ENCODE measurements around the gene SCYGR2.
"Not testable (repeated sequence)": the region's sequence is repeated elsewhere in the genome, so short reads cannot be mapped to it uniquely, and the experiment has no call there.

The SCYGR2 gene, protein sequence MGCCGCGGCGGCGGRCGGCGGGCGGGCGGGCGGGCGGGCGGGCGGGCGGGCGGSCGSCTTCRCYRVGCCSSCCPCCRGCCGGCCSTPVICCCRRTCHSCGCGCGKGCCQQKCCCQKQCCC

DNA sequence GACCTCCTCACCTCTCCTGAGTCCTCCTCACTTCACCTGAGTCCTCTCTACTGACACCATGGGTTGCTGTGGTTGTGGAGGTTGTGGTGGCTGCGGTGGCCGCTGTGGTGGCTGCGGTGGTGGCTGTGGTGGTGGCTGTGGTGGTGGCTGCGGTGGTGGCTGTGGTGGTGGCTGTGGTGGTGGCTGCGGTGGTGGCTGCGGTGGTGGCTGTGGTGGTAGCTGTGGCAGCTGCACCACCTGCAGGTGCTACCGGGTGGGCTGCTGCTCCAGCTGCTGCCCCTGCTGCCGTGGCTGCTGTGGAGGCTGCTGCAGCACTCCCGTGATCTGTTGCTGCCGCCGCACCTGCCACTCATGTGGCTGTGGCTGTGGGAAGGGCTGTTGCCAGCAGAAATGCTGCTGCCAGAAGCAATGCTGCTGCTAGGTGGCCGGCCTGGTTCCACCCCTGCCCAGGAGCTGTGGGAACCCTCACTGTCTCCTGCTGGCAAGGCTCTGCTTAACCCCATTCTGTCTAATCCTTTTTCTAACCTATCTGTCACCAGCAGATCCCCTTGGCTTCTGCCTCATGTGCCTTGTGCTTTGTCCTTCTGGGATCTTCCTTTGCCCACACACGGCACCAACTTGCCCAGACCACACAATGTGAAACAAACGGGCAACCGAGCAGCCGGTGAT lies at the start of gene SCYGR2:
TSS of gene SCYGR2 (plus strand) at position 59 of the 669 bp plus-strand sequence. CDS start at position 59, 0 bp downstream.
- not testable (repeated sequence) for DNase-seq

DNA sequence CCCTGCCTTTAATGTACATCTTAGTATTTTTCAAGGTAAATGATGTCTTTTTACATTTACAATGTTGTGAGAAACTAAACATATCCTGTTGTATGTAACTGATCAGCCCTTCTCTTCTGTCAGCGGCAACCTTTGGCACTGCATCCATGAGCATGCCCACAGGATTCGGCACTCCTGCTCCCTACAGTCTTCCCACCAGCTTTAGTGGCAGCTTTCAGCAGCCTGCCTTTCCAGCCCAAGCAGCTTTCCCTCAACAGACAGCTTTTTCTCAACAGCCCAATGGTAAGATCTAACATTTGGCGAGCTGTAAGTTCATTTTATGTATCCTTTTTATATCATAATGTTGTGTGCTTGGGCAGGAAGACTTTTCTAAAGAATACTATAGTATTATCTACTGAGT lies 46.9 kb upstream of the SCYGR2 start:
- no peak for DNase-seq

DNA sequence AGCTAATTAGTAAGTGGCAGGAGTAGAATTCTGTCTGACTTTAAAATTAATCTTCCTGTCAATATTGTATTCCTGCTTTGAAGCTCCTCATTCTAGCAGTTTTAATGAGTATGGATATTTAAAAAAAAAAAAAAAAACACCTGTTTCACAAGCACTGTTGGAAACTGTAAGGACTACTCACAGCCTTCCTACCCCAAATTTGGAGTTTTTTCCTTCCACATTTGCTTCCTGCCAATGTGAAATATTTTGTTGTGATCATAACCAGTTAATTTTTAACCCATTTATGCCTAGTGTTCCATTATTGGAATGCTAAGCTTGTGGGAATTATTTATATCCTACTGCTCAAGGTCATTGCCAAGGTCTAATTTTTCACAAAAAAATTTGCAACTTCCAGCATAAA lies 36.1 kb upstream of the SCYGR2 start:
- no peak for DNase-seq

DNA sequence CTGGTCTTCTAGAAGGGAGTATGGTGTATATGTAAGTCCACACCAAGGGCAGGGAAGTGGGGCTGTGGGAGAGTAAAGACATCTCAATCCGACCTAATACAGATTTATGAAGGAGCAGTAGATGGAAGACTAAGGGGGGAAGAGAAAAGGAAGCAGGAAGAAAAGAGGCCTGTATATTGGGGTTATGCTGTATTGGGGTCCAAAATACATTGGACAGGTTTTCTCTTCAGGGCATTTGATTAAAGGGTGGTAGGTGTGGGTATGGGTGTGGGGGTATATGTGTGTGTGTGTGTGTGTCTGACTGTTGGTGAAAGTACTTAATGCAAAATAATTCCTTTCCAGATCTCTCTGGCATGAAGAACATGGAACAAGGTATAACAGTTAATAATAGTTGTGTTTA lies 33.6 kb upstream of the SCYGR2 start:
- no peak for DNase-seq

DNA sequence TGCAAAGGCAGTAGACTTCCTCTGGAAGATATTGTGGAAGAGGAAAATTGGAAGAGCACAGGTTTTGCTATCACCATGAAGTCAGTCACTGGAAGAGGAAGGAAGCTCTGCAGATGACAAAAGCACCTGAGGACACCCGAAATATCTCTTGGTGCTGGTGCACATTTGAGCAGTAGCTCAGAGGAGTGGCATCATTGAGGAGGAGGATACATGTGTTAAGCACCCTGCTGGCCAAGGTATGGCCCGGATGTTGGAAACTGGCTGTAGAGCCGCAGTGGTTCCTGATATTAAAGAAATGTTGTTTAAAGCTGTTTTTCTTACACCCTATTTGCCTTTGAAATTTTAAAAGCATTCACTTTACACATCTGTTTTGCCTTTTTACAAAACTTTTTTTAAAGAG lies 32.7 kb upstream of the SCYGR2 start:
- no peak for DNase-seq

DNA sequence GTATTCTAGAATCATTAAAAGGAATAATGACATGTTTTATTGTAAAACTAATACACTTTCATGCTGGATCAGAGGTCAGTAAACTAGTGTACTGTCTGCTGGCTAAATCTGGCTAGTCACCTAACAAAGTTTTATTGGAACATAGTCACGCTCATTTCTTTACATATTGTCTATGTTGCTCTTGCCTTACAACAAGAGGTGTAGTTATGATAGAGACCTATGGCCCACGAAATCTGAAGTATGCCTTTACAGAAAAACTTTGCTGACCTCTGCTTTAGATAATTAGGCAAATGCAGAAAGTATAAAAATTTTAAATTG lies 29.9 kb upstream of the SCYGR2 start:
- no peak for DNase-seq

DNA sequence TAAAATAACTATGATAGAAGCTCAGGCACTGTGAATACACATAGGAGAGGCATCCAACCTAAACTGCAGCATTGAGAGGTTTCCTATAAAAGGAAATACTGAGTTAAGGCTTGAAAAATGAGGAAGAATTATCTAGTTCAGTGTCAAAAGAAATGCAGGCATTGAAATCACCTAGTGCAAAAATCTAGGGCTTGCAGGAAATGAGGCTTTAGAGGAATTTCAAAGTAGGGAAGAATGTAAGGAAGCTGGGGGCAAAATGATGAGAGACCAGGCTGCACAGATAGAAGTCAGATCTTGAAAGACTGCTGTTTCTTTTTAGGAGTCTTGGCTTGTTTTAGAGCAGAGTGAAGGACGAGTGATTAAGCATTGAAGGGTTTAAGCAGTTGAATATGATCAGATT lies 28.1 kb upstream of the SCYGR2 start:
- DNase-seq, result no peak

DNA sequence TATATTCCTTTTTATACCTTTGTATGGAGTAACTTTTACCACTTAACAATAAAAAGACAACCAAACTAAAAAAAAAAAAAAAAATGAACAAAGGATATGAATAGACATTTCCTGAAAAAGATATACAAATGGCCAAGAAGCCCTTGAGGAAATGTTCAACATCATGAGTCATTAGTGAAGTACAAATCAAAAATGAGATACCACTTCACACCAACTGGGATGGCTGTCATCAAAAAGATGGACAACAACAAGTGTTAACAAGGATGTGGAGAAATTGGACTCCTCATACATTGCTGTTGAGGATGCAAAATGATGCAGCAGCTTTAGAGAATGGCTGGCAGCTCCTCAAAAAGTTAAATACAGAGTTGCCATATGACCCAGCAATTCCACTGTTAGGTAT lies 22.6 kb upstream of the SCYGR2 start:
- no peak for DNase-seq

DNA sequence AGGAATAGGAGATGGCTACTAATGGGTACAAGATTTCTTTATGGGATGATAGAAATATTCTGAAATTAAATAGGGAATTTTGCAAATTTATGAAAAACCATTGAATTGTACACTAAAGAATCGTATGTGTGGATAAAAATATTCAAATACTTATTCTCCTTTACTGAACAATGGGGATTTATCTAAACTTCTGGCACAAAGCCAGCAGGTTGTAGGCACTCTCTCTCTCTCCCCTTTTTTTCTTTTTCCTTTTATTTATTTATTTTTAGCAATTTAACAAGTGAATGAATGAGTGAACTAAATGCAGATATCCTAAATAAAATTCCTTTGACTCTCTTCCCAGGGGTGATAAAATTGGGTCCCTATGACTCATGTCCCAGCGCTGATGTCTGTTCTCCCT lies 21.9 kb upstream of the SCYGR2 start:
- DNase-seq, result no peak

DNA sequence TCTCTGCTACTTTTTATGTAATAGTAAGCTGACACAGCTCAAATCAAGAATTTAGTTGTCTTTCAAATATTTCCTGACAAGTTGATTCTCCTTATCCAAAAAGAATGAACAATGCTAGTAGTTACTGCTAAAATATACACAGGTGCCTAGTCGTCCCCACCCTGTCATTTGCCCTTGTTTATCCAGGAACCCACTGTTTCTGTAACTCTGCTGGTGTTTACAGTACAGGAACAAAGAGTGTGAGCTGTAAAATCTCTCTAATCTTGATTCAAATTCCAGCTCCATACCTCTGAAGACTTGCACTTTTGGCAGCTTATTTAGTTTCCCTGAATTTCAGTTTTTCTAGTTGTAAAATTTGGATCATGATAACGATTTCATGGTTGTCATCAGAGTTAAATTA lies 21.1 kb upstream of the SCYGR2 start:
- no peak for DNase-seq

DNA sequence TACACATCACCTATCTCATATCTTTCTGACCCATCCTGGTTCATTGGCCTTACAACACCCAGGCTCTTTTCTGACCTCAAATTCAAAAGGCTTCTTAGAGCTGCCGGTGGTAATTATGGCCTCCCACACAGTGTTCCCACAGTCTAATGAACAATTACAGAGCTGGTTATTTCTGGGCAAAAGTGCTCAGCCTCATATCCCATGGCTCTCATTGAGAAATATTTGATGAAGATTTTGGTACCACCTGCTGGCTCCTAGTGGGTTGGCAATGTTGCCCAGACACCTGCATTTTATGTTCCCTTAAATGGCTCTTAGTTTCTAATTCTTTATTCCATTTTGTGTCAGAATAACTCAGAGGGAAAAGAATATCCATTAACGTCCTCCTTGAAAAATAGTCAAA lies 20.1 kb upstream of the SCYGR2 start:
- DNase-seq, result no peak

DNA sequence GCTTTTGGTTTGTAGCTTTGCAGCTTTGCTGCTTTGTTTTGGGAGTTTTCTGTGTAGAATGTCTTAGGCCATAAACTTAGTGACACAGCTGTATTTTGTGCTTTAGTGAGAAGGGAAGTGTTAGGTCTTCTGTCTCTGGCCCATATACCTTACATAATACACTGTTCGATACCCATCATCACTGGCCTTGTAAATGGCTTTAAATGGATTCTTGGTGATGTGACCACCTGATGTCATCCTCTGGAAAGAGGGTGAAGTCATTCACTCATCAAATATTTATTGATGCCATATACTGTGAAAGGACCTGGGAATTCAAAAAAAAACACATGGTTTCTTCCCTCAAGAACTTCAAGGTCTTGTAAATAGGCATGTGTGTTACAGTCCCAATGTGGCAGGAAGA lies 18.9 kb upstream of the SCYGR2 start:
- no peak for DNase-seq

DNA sequence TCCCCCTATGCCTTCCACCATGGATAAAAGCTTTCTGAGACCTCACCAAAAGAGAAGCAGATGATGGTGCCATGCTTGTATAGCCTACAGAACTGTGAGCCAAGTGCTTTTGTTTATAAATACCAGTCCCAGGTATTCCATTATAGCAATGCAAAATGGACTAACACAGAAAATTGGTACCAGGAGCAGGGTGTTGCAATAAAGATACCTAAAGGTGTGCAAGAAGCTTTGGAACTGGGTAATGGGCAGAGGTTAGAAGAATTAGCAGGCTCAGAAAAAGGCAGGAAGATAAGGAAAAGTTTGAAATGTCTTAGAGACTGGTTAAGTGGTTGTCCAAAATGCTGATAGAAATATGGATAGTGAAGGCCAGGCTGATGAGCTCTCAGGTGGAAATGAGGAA lies 16.3 kb upstream of the SCYGR2 start:
- DNase-seq, result no peak

DNA sequence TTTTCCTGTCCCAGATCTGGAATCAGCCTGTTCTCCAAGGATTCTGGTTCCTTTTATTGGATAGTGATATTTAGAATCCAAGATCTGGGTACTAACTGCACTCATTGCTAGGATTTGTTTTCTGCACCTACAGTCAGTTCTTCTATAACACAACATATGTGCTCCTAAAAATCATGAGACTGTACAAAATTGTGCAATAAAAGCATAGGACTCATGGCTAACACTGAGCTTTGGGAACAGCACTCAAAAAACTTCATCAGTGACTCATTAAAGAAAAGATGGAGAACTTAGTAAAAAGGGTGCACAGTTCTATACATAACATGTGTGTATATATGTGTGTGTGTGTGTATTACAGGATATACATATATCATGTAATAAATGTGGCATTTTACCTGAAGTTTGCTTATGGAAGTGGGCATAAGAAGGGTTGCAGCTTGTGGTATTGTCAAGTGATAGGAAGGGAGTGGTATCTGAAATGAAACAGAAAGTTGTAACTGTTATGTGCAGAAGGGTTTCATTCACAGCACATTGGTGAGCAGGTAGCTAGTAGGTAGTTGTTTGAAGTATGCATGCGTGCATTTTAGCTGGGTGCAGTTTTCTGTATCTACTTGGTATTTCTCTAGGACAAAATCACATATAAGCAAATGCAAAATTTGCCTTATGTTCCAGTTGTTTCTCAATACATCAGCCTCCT lies 5.9 kb upstream of the SCYGR2 start:
- DNase-seq, result no peak

DNA sequence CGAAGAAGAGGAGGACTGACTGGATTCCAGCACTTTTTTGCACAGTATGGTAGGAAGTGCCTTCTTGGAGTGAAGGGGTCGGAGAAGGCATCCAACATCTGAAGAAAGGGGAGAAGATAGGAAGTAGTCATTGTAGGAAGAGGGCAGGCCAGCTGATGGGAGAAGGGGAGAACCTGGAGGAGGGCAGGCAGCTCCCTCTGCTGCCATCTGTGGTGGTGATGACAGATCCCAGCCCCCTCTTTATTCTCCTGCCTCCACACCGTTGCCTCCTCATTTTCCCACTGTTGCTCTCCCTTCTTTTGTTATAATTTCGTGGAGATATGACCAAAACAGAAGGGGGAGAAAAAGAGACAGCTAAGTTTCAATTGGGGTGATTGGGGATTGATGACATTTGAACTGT lies 2.9 kb upstream of the SCYGR2 start:
- DNase-seq, result no peak

DNA sequence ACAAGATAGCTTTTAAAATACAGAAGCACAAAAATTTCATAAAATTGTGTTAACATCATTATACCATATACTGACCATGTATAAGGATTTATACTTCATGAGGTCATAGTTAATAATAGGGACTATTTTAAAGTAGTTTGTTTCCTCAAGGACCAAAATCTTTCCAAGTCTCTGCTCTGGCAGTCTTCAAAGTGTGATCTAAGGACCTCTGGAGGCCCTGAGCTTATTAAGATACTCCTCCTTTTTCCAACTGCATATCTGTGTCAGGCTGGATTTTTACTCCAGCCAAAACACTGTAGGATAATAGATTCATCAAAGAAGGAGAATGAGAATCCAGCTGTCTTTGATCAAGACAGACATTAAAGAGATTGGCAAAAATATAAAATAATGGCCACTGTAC lies 1.7 kb upstream of the SCYGR2 start:
- no peak for DNase-seq

DNA sequence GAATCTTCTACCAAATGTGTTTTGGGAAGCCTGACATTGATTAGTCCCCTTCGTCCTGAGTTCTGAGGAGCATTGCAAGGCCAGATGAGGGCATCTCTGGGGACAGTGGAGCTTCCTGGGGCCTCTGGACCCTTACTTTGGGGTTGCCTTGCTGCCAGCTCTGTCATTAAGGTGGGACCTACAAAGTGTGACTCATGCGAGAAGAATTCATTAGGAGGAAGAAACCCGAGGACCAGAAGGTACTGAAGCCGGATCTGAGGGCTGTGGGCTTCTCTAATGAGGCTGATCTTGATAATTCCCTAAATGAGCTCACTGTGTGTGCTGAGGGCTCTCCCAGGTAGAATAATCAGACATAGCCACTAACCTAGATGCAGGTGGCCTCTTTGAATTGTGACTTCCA lies 695 bp upstream of the SCYGR2 start:
- no peak for DNase-seq

DNA sequence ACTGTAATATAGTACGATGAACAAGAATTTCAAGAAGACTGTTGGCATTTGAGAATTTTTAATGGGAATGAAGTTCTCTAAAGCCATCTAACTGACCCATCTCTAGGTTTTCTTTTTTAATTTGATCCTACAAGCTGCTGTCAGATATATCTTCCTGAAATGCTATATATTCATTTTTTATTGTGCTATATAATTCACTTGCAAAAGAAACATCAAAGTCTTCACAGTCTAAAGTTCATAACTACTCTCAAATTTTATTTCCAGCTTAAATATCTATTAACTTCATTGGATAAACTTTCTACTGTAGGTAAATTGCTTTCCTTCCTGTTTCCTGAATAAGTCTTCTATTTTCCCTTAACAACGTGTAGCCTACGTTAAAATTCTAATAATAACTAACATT lies 3.7 kb downstream of the SCYGR2 start:
- no peak for DNase-seq

DNA sequence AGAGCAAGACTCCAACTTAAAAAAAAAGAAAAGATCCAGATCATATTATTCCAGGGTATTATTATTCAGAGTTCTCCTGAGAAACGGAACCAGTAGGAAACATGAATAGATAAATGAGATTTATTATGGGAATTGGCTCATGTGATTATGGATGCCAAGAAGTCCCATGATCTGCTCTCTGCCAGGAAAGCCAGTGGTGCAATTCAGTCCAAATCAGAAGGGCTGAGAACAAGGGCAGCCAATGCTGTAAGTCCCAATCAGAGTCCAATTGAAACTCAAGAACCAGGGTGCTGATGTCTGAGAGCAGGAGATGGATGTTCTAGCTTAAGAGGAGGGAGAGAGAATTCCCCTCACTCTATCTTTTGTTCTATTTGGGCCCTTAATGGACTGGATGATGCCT lies 7.8 kb downstream of the SCYGR2 start:
- no peak for DNase-seq

DNA sequence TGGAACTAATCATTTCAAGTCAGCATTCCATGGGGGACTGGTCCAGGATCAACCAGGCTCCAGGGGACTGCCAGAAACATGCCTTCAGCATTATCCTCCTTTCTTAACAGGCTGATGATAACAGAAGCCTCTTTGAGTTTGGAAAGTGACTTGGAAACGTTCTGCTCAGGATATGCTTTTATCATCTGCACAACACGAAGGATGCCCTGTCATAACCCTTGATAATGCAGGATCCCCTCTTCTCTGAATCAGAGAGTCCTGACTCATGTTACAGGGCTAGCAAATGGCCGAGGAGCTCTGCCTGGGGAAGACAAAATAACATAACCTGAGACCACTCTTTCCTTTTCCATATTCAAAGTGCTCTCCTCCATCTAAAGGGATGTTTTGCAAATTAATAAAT lies 9.2 kb downstream of the SCYGR2 start:
- no peak for DNase-seq

DNA sequence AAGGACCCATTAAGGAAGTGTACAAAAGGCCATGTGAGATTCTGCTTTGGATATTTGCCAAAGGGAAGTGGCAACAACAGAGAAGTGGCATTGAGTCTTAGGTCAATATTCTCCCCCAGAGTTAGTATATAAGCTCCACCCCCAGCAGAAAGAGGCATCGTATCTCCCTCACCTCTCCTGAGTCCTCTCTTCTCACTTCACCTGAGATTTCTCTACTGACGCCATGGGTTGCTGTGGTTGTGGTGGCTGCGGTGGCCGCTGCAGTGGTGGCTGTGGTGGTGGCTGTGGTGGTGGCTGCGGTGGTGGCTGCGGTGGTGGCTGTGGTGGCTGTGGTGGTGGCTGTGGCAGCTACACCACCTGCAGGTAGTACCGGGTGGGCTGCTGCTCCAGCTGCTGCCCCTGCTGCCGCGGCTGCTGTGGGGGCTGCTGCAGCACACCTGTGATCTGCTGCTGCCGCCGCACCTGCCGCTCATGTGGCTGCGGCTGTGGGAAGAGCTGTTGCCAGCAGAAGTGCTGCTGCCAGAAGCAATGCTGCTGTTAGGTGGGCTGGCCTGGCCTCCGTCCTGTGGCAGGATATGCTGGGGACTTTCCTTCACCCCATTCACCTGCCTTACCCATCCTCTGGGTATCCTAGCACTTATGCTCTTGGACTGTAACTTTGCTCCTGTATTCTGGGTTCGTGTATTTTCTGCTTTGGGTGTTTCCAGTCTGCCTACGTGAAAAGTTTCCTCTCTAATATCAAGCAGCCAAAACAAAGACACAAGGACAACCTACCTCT lies 10.1 kb downstream of the SCYGR2 start:
- peak; percentile 29 for DNase-seq

DNA sequence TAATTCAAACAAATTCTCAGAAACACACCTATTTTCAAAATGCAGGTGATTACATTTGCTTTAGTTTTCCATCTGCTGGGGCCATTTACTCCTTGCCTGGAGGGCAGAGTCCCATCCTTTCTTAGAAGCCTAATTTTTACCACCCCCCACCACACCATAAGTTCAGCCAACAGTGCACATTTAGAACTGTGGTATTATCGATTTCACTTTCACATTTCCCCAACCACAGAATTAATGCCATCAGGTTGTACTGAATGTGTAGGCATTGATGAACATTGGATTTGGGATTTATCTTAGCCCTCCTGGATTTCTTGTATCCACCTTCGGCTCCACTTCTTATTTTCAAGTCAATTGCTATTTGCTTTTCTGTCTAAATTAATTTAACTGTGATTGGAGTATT lies 11.4 kb downstream of the SCYGR2 start:
- no peak for DNase-seq

DNA sequence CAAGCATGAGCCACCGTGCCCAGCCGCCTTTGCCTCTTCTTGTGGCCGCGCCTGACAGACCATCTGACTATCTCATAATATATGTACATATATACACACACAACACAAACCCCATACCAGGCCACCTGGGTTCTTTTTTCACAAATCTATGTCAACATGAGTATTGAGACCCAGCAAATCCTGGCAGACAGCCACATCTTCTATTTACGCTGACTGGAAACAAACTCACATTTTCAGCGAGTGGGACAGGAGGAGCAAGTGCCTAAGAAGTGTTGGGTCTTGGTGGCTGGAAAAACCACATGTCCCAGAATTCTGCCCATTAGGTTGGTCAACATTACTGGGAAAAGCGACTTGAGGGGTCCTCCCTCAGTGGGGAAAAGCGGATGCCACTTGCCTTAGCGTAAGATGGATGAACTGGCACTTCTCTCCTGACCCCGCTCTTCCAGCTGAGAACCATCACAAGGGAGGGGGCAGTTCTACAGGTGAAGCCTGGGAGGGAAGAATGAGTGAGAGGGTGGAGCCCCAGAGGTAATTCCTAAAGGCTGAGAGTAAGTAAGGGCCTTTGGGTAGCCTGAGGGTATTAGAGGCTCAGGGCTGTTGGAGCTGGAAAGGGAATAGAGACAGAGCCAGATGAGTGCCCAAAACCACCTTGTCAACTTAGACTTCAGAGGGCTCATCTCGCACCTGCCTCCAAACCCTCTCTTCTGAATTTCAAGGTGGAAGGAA lies 14.0 kb downstream of the SCYGR2 start:
- no peak for DNase-seq

DNA sequence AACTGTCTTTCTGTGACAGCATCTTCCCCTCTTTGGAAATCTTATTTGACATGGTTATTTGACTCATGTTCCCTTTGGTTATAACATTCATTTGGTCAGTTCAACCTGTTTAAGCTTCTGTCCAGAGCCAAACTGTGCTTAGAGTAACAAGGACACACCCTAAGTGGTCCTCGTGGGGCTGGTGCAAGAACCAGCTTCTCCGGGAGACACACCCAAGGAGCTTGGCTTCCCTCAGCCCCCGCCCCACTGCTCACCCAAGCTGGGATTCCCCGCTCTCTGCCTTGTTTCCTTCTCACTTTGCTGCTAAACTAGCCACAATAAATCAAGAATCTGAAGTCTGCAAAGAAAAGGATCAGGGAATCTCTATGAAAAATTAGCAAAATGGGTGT lies 14.6 kb downstream of the SCYGR2 start:
- DNase-seq, result no peak

All from GF-D8 (cell line).